BJ (cell line): ENCODE data around the gene FN3K. TPM values are rescaled to one million over a fixed set of nuclear protein-coding genes. Genes with fewer than 3 reads are reported as not detected.

Experiments
- CTCF ChIA-PET: fragments of 350-600 bp; formaldehyde crosslinking; extraction: SDS; loops from one replicate; lab custom pipeline; 2021; ENCODE audit warnings: antibody characterized with exemption, inconsistent platforms; lab: Yijun Ruan, JAX
- POLR2A ChIA-PET: fragments of 300-600 bp; sonication (Branson Sonifier 250); formaldehyde crosslinking; extraction: SDS; loops from one replicate; lab custom pipeline; 2021; ENCODE audit warnings: antibody characterized with exemption; lab: Charles Lee
- DNase-seq: peaks from one replicate; pipeline ENCODE4 v3.0.0-alpha.2; 2011; ENCODE audit warnings: low read depth
- H3K27me3 ChIP-seq: 2 replicates; pipeline ENCODE4 v1.6.0; 2011; ENCODE audit warnings: low read length; ENCODE audit not compliant: control insufficient read depth, insufficient read depth
- H3K36me3 ChIP-seq: 2 replicates; pipeline ENCODE4 v1.5.1; 2011; ENCODE audit warnings: low read length; ENCODE audit not compliant: control insufficient read depth, insufficient read depth
- H3K4me3 ChIP-seq: 2 replicates; pipeline ENCODE4 v1.5.1; 2011; ENCODE audit warnings: low read depth, mild to moderate bottlenecking, control low read depth, low read length
- CTCF ChIP-seq: IDR thresholded peaks from 2 replicates; pipeline ENCODE4 v1.5.1; 2011; ENCODE audit warnings: low read depth, mild to moderate bottlenecking, control low read depth, inconsistent platforms, low read length, moderate library complexity; ENCODE audit not compliant: insufficient read depth
- polyA plus RNA-seq: library from polyadenylated mRNA; depleted of rRNA; stranded (reverse); fragments of >200 nt; gene quantifications from 2 replicates; pipeline ENCODE4 v1.2.3, GENCODE V29; 2011

Gene FN3K
- polyA plus RNA-seq, 1 experiment = 1.1 TPM

GRCh38 chr17:82718986-82719685 is 16.3 kb upstream of the FN3K start:
- CTCF ChIA-PET = no interaction called here
- Histone ChIP-seq H3K36me3 (peaks cover 6% of the 10 kb centered on the region), H3K27me3 (no peaks in the 10 kb centered on the region), H3K4me3 (no peak overlapping the region)
- DNase-seq = no peak
- no peak for TF ChIP-seq CTCF
- POLR2A ChIA-PET = no interaction called here

- no peak for DNase-seq
- POLR2A ChIA-PET = no interaction called here
- TF ChIP-seq CTCF = no peak
Measured at GRCh38 chr17:82720204-82720603, 15.2 kb upstream of the FN3K start.

GRCh38 chr17:82722341-82723013 is 12.9 kb upstream of the FN3K start:
- no peaks in the 10 kb centered on the region for H3K27me3 ChIP-seq
- DNase-seq = no peak
- TF ChIP-seq CTCF = no peak
- CTCF ChIA-PET = no interaction called here
- peaks cover 10% of the 10 kb centered on the region for H3K36me3 ChIP-seq
- POLR2A ChIA-PET = no interaction called here
- H3K4me3 ChIP-seq = no peak overlapping the region

More at GRCh38 chr17:82720204-82720603, 15.2 kb upstream of the FN3K start:
- H3K27me3 ChIP-seq = no peaks in the 10 kb centered on the region
- CTCF ChIA-PET = no interaction called here
- no peak overlapping the region for H3K4me3 ChIP-seq
- peaks cover 6% of the 10 kb centered on the region for H3K36me3 ChIP-seq

- no peak for DNase-seq
- no peak for TF ChIP-seq CTCF
- Histone ChIP-seq H3K4me3 (no peak overlapping the region), H3K27me3 (no peaks in the 10 kb centered on the region), H3K36me3 (peaks cover 10% of the 10 kb centered on the region)
- POLR2A ChIA-PET = no interaction called here
- CTCF ChIA-PET = no interaction called here
Measured at GRCh38 chr17:82723169-82723807, 12.1 kb upstream of the FN3K start.

- no peak for DNase-seq
- Histone ChIP-seq H3K36me3 (peaks cover 7% of the 10 kb centered on the region), H3K27me3 (no peaks in the 10 kb centered on the region), H3K4me3 (no peak overlapping the region)
- POLR2A ChIA-PET = no interaction called here
- TF ChIP-seq CTCF = no peak
- CTCF ChIA-PET = no interaction called here
Measured at GRCh38 chr17:82726427-82726826, 9.0 kb upstream of the FN3K start.
